ENCODE data around the gene PTPRCAP.

Gene PTPRCAP

DNA sequence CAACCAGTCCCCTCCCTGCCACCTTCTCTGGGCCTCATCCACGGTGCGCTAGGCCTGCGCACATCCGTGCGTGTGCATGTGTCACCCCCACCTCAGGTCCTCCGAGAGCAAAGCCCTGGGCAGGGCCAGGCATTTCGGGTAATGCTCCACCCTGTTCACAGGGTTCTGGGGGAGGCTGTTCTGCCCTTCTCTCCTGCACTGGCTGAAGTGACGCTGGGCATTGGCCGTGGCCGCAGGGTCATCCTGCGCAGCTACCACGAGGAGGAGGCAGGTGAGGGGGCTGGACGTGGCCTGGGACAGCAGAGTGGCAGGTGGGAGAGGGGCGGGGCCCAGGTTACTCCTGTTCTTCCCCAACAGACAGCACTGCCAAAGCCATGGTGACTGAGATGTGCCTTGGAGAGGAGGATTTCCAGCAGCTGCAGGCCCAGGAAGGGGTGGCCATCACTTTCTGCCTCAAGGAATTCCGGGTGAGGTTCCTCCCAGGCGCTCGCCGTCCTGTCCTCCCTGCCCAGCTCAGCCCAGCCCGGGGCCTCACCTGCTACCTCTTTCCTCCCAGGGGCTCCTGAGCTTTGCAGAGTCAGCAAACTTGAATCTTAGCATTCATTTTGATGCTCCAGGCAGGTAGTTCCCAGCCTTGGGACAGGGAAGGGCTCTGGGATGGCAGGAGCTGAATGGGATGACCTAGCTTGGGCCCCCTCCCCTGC, 41.8 kb downstream of the PTPRCAP start:
- no peak for DNase-seq (ENCODE audit: low read depth, low spot score)
- TF ChIP-seq, protein P1, sequence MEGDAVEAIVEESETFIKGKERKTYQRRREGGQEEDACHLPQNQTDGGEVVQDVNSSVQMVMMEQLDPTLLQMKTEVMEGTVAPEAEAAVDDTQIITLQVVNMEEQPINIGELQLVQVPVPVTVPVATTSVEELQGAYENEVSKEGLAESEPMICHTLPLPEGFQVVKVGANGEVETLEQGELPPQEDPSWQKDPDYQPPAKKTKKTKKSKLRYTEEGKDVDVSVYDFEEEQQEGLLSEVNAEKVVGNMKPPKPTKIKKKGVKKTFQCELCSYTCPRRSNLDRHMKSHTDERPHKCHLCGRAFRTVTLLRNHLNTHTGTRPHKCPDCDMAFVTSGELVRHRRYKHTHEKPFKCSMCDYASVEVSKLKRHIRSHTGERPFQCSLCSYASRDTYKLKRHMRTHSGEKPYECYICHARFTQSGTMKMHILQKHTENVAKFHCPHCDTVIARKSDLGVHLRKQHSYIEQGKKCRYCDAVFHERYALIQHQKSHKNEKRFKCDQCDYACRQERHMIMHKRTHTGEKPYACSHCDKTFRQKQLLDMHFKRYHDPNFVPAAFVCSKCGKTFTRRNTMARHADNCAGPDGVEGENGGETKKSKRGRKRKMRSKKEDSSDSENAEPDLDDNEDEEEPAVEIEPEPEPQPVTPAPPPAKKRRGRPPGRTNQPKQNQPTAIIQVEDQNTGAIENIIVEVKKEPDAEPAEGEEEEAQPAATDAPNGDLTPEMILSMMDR (IDR thresholded peaks at IDR 0.05; ENCODE audit: insufficient read depth, low read length, missing control alignments): no peak
- CTCF ChIA-PET: interaction anchor here (0.7 to 47.5 kb wide), 2 partner anchors 27 to 112 kb away, joined by 3 to 2108 read pairs; partner anchors contain the start of genes CLCF1 and POLD4
- POLR2A ChIA-PET: no interaction called here
- no peak overlapping the region for H3K4me3 ChIP-seq (ENCODE audit: low read depth, low read length)

DNA sequence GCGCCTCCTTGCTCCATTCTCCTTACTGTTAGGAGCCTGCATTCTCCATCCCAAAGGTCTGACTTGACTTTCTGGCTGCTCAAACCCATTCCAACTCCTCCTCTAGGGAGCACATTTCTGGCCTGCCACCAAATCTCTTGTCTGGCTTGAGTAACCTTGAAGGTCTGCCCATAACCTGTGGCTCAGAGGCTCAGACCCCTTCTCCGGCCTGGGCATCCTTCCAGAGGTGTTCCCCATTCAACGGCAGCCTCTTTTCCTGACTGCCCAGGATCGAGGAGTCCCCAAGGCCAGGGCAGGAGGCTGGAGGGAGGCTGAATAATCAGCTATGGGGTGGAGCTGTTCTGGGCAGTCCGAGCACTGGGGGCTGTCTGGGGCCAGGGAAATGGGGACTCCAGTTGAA, 43.5 kb downstream of the PTPRCAP start:
- TF ChIP-seq, protein P1 (IDR thresholded peaks at IDR 0.05; ENCODE audit: insufficient read depth, low read length, missing control alignments): no peak
- ChIA-PET POLR2A (no interaction called here), CTCF (interaction anchor here (47.5 kb wide), 1 partner anchor 25 kb away, joined by 2108 read pairs; the partner anchor contains the start of genes CLCF1 and POLD4)
- H3K4me3 ChIP-seq (ENCODE audit: low read depth, low read length): no peak overlapping the region
- no peak for DNase-seq (ENCODE audit: low read depth, low spot score)

DNA sequence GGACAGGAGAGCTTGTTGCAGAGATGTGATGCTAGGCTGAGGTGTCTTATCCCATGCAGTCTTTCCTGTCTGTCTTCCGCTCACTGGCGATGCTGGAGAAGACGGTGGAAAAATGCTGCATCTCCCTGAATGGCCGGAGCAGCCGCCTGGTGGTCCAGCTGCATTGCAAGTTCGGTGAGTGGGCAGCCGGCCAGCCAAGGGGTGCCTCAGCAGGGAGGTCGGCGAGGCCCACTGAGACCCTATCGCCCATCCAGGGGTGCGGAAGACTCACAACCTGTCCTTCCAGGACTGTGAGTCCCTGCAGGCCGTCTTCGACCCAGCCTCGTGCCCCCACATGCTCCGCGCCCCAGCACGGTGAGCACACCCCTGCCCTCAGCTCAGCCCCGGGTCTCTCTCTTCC, 44.0 kb downstream of the PTPRCAP start:
- no peak overlapping the region for H3K4me3 ChIP-seq (ENCODE audit: low read depth, low read length)
- TF ChIP-seq, protein P1 (IDR thresholded peaks at IDR 0.05; ENCODE audit: insufficient read depth, low read length, missing control alignments): no peak
- DNase-seq (ENCODE audit: low read depth, low spot score): no peak
- CTCF ChIA-PET: interaction anchor here (47.5 kb wide), 1 partner anchor 24 kb away, joined by 2108 read pairs; the partner anchor contains the start of genes CLCF1 and POLD4
- POLR2A ChIA-PET: no interaction called here

DNA sequence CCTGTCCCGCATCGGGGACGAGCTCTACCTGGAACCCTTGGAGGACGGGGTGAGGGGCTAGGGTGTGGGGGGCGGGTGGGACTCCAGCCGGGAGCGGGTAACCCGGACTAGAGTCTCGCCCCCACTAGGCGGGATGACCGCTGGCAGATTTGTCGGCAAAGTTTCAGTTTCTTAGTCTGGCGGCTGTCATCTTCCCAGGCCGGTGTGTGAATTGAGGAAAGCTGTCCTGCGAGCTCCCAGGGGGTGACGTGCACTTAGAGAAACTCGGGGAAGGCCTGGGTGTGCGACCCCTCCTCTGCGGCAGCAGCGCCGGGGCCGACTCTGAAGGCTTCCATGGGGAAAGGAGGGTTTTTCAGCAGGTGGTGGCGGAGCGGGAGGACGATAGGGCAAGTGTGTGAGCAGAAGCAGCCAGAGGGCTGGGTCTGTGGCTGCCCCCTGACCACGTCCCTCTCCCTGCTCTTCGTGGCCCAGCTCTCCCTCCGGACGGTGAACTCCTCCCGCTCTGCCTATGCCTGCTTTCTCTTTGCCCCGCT, 45.2 kb downstream of the PTPRCAP start:
- ChIA-PET CTCF (interaction anchor here (0.6 to 47.5 kb wide), 7 partner anchors 9 to 130 kb away, joined by 3 to 2108 read pairs (median 5); partner anchors contain the start of genes CLCF1, PITPNM1, POLD4 and PPP1CA), POLR2A (interaction anchor here (0.8 to 2.5 kb wide), 4 partner anchors 9 to 39 kb away, joined by 3 to 31 read pairs (median 4); partner anchors contain the start of genes POLD4 and PPP1CA)
- DNase-seq (ENCODE audit: low read depth, low spot score): no peak
- TF ChIP-seq, protein P1 (IDR thresholded peaks at IDR 0.05; ENCODE audit: insufficient read depth, low read length, missing control alignments): no peak
- peak overlapping the region; percentile 95 for H3K4me3 ChIP-seq (ENCODE audit: low read depth, low read length)

DNA sequence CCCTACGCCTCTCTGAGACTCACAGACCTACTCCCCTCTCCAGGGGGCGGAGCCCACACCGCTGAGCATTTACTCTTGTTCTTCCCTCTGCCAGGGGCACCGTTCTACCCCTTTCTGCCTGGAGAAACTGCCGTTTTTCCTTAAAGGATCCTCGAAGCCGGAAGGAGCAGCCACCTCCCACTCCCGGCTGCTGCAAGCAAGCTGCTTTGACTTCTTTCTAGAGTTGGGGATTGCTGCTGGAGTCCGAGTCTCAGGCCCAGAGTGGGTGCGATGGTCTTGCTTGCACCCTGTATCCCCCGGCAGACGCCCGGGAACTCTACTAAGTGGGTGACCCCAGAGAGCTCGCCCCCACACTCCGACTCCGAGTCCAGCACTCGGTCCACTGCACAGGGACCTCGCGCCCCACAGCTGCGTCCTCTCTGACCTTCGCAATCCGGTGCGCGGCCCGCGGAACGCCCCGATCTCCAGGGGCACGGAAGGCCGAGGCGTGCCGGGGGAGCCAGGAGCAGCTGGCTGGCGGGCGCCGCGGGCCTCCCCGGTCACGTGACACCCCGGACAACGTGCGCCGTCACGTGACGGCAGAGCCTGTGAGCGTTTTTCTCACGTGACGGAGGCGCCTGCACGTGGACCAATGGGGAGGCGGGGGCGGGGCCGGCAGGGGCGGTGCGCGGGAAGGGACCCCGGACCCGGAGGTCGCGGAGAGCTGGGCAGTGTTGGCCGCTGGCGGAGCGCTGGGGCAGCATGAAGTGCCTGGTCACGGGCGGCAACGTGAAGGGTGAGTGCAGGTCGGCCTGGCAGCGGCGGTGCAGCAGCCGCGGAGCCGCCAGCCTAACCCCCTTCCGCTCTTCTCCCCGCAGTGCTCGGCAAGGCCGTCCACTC, 45.9 kb downstream of the PTPRCAP start, which contains the start of gene RAD9A:
RAD9A (plus strand) TSS at position 683 of the 879 bp plus-strand sequence; CDS start at position 742, 59 bp downstream.
- TF ChIP-seq, protein P1 (IDR thresholded peaks at IDR 0.05; ENCODE audit: insufficient read depth, low read length, missing control alignments): no peak
- CTCF ChIA-PET: interaction anchor here (0.6 to 47.5 kb wide), 8 partner anchors 10 to 130 kb away, joined by 3 to 2108 read pairs (median 4); partner anchors contain the start of genes CLCF1, PITPNM1, POLD4 and PPP1CA
- peak within 1 kb of the TSS; percentile 95 for H3K4me3 ChIP-seq (ENCODE audit: low read depth, low read length)
- POLR2A ChIA-PET: interaction anchor here (0.7 to 2.5 kb wide), 7 partner anchors 9 to 116 kb away, joined by 3 to 31 read pairs (median 3); partner anchors contain the start of genes POLD4 and PPP1CA
- no peak for DNase-seq (ENCODE audit: low read depth, low spot score)
